GM23338 (cell line): ENCODE data around the gene RGS3. TPM values are rescaled to one million over a fixed set of nuclear protein-coding genes. Genes with fewer than 3 reads are reported as not detected.

Experiments used
- CREB1 ChIP-seq: fragments of 250-450 bp; sonication (Bioruptor Pico); IDR thresholded peaks from 2 replicates; pipeline ENCODE4 v1.5.0; 2020; ENCODE audit warnings: low read depth, mild to moderate bottlenecking, moderate library complexity
- CTCF ChIP-seq, 2 experiments: fragments of 200-600 bp in 1 of 2; sonication (generic) in 1 of 2; conservative IDR thresholded peaks; 2 replicates each; pipeline versions ENCODE4 v1.5.1 to v1.6.1; 2016 to 2017; ENCODE audit warnings: antibody characterized with exemption in 2 of 2, low read depth in 2 of 2, mild to moderate bottlenecking in 2 of 2, moderate library complexity in 1 of 2
- ETS1 ChIP-seq: IDR thresholded peaks from 2 replicates; pipeline ENCODE4 v1.6.1; 2016; ENCODE audit warnings: antibody characterized with exemption
- EZH2 ChIP-seq: fragments of 200-600 bp; sonication (generic); IDR thresholded peaks from one replicate; pipeline ENCODE4 v1.8.0; 2017; ENCODE audit warnings: antibody characterized with exemption, mild to moderate bottlenecking, low read depth; ENCODE audit not compliant: unreplicated experiment
- EZH2phosphoT487 ChIP-seq: fragments of 200-600 bp; sonication (generic); IDR thresholded peaks from one replicate; pipeline ENCODE4 v1.8.1; 2018; ENCODE audit warnings: antibody characterized with exemption; ENCODE audit not compliant: unreplicated experiment
- JUNB ChIP-seq: IDR thresholded peaks from one replicate; pipeline ENCODE4 v1.6.1; 2016; ENCODE audit warnings: antibody characterized with exemption; ENCODE audit not compliant: unreplicated experiment
- NANOG ChIP-seq: IDR thresholded peaks from 2 replicates; pipeline ENCODE4 v1.6.1; 2016; ENCODE audit warnings: antibody characterized with exemption, borderline replicate concordance
- REST ChIP-seq: IDR thresholded peaks from one replicate; pipeline ENCODE4 v1.6.1; 2018; ENCODE audit warnings: antibody characterized with exemption; ENCODE audit not compliant: unreplicated experiment
- STAT1 ChIP-seq: IDR thresholded peaks from one replicate; pipeline ENCODE4 v1.6.1; 2016; ENCODE audit warnings: antibody characterized with exemption; ENCODE audit not compliant: unreplicated experiment
- ZNF114 ChIP-seq: fragments of 250-450 bp; sonication (Bioruptor Pico); IDR thresholded peaks from 2 replicates; pipeline ENCODE4 v1.5.0; 2020; ENCODE audit warnings: mild to moderate bottlenecking, moderate library complexity
- polyA plus RNA-seq: library from polyadenylated mRNA; unstranded; fragments of >200 nt; fragmentation: Nextera tagmentation; extraction: Ambion mirVana; gene quantifications from 2 replicates; pipeline ENCODE4 v1.2.1, GENCODE V29; 2016
- total RNA-seq: library from RNA; depleted of rRNA; stranded (reverse); fragments of >200 nt; shearing (Covaris generic); gene quantifications from 2 replicates; pipeline ENCODE4 v1.2.3, GENCODE V29; 2014; rRNA removed

Gene RGS3
- total and polyA plus RNA-seq, 2 experiments from 2014 or later = 14.2 to 24.3 TPM

GRCh38 chr9:113646491-113646890 is 183.0 kb downstream of the RGS3 start (continued):
- TF ChIP-seq REST (no peak), ZNF114 (CRISPR knock-in tag) (no peak), CREB1 (CRISPR knock-in tag) (no peak), EZH2 (no peak), STAT1 (no peak), ETS1 (no peak), EZH2phosphoT487 (no peak), NANOG (no peak), CTCF (conservative IDR thresholded peaks at IDR 0.05; ENCODE audit: low read depth in 2 of 2) (no peak), JUNB (no peak)

Other genes starting within 250 kb of the RGS3 start
- 14.9 and 15.2 TPM in 2 replicates for gene FKBP15, start 242.4 kb upstream of the RGS3 start, total RNA-seq
- gene FKBP15, start 242.4 kb upstream of the RGS3 start, polyA plus RNA-seq = 7.6 and 7.9 TPM in 2 replicates
- gene SLC31A1, start 242.2 kb upstream of the RGS3 start, total RNA-seq = 32.1 and 33.3 TPM in 2 replicates
- 14.5 and 15.0 TPM in 2 replicates for gene SLC31A1, start 242.2 kb upstream of the RGS3 start, polyA plus RNA-seq
- gene CDC26, start 188.2 kb upstream of the RGS3 start, total RNA-seq = 34.9 and 45.1 TPM in 2 replicates
- gene CDC26, start 188.2 kb upstream of the RGS3 start, polyA plus RNA-seq = 85.0 and 112 TPM in 2 replicates
- 31.3 and 34.6 TPM in 2 replicates for gene PRPF4, start 188.1 kb upstream of the RGS3 start, total RNA-seq
- gene PRPF4, start 188.1 kb upstream of the RGS3 start, polyA plus RNA-seq = 18.7 and 19.2 TPM in 2 replicates
- not detected in 2 replicates for gene RNF183, start 160.4 kb upstream of the RGS3 start, total RNA-seq
- gene RNF183, start 160.4 kb upstream of the RGS3 start, polyA plus RNA-seq = 0.24 and 0.42 TPM in 2 replicates
- gene WDR31, start 123.5 kb upstream of the RGS3 start, total RNA-seq = 0.47 and 0.63 TPM in 2 replicates
- gene WDR31, start 123.5 kb upstream of the RGS3 start, polyA plus RNA-seq = 0.13 and 0.24 TPM in 2 replicates
- gene BSPRY, start 114.2 kb upstream of the RGS3 start, total RNA-seq = 6.6 and 7.7 TPM in 2 replicates
- gene BSPRY, start 114.2 kb upstream of the RGS3 start, polyA plus RNA-seq = 4.8 and 5.0 TPM in 2 replicates
- gene HDHD3, start 86.7 kb upstream of the RGS3 start, total RNA-seq = 17.7 and 19.8 TPM in 2 replicates
- gene HDHD3, start 86.7 kb upstream of the RGS3 start, polyA plus RNA-seq = 9.4 and 9.5 TPM in 2 replicates
- 10.1 and 19.3 TPM in 2 replicates for gene ALAD, start 62.4 kb upstream of the RGS3 start, total RNA-seq
- 7.0 and 7.1 TPM in 2 replicates for gene ALAD, start 62.4 kb upstream of the RGS3 start, polyA plus RNA-seq
- 39.2 and 44.4 TPM in 2 replicates for gene POLE3, start 53.1 kb upstream of the RGS3 start, total RNA-seq
- gene POLE3, start 53.1 kb upstream of the RGS3 start, polyA plus RNA-seq = 81.3 and 103 TPM in 2 replicates
- 0.08 and 1.1 TPM in 2 replicates for gene C9orf43, start 53.0 kb upstream of the RGS3 start, total RNA-seq
- gene C9orf43, start 53.0 kb upstream of the RGS3 start, polyA plus RNA-seq = 0.14 and 0.63 TPM in 2 replicates